Heart left ventricle (tissue), 16 donors: ENCODE measurements around the gene SOST. TPM values are rescaled to one million over a fixed set of nuclear protein-coding genes. Genes with fewer than 3 reads are reported as not detected.

Experiments
- ATAC-seq, 4 donors: fragments of 200-7000 bp; cut with Tn5 transposase; one replicate each; pipeline ENCODE4 v1.9.1; 2020 to 2022; ENCODE audit warnings: moderate library complexity in 4 of 4, mild to moderate bottlenecking in 3 of 4, moderate number of reproducible peaks in 1 of 4
- DNase-seq, 5 donors: peaks; one replicate each; pipeline ENCODE4 v3.0.0-alpha.2; 2020
- H3K27ac ChIP-seq, 12 donors: fragments of 200-600 bp; sonication (generic) in 4 of 12; one replicate each; pipeline versions ENCODE4 v1.5.0 to v1.8.0; 2016 to 2022; ENCODE audit warnings: mild to moderate bottlenecking in 2 of 12
- H3K27me3 ChIP-seq, 9 donors: fragments of 200-600 bp; sonication (generic) in 2 of 9; one replicate each; pipeline versions ENCODE4 v1.5.1 to v1.8.0; 2016 to 2022; ENCODE audit warnings: mild to moderate bottlenecking in 3 of 9
- H3K36me3 ChIP-seq, 9 donors: fragments of 200-600 bp; sonication (generic) in 2 of 9; one replicate each; pipeline versions ENCODE4 v1.5.0 to v1.8.0; 2018 to 2022; ENCODE audit warnings: mild to moderate bottlenecking in 2 of 9
- H3K4me1 ChIP-seq, 12 donors: fragments of 200-600 bp; sonication (generic) in 4 of 12; one replicate each; pipeline versions ENCODE4 v1.5.0 to v1.8.0; 2016 to 2022; ENCODE audit warnings: mild to moderate bottlenecking in 3 of 12
- H3K4me3 ChIP-seq, 12 donors: fragments of 200-600 bp; sonication (generic) in 4 of 12; one replicate each; pipeline versions ENCODE4 v1.5.0 to v1.8.0; 2017 to 2022; ENCODE audit warnings: mild to moderate bottlenecking in 9 of 12, moderate library complexity in 4 of 12
- H3K9me3 ChIP-seq, 12 donors: fragments of 200-600 bp; sonication (generic) in 4 of 12; one replicate each; pipeline versions ENCODE4 v1.5.0 to v1.8.0; 2016 to 2022; ENCODE audit warnings: mild to moderate bottlenecking in 1 of 12
- POLR2A ChIP-seq, 2 donors: fragments of 450-650 bp; IDR thresholded peaks; one replicate each; pipeline ENCODE4 v1.6.1; 2017; ENCODE audit warnings: antibody characterized with exemption in 2 of 2, mild to moderate bottlenecking in 2 of 2, moderate library complexity in 2 of 2
- WGBS, 4 donors: extraction: QIAGEN DNeasy Blood & Tissue Kit in 2 of 4; methylation state at CpG; one replicate each; pipeline versions ENCODE4 v1.1.5 to v1.1.7; 2013 to 2018; 5-methylcytosine and 5-hydroxymethylcytosine counted together
- intact Hi-C, 10 donors: fragments of 100-400 bp; cut with DNase I; formaldehyde crosslinking; loops; one replicate each; pipeline versions ENCODE4 v1.11.1 to v1.14.2; 2022
- polyA plus RNA-seq, 2 donors: library from polyadenylated mRNA; stranded (reverse); fragments of 200-250 nt; gene quantifications; one replicate each; pipeline ENCODE4 v1.2.3, GENCODE V29; 2013
- total RNA-seq, 9 donors: library from RNA; depleted of rRNA in 2 of 9; stranded (reverse); fragments of >200 nt in 2 of 9; fragmentation: NEBNext Ultra II Directional in 3 of 9; extraction: Animal tissue kit (Norgen Biotek cat#: 25700) in 3 of 9; gene quantifications; one replicate each; pipeline versions ENCODE4 v1.1.0 to v1.2.4, GENCODE V29; 2016 to 2023
- TF ChIP-seq, protein P1 (sequence below), 12 donors: fragments of 200-600 bp; sonication (generic) in 4 of 12; IDR thresholded peaks; one replicate each; pipeline versions ENCODE4 v1.5.0 to v1.8.0; 2018 to 2022; ENCODE audit warnings: antibody characterized with exemption in 12 of 12, mild to moderate bottlenecking in 5 of 12
- donor health status: ischemic (EF 13 %, LVEDD 7.1; RV severe dilation, severe dysfunction).
- donor health status: healthy with polysubstance abuse.
- donor health status: DM: no; HTN: yes; CAD: no.
- donor health status: DM: no; HTN: no; CAD: no.
- donor health status: ischemic (EF 25% LVEDD 6.9; RV normal size, moderate dysfunction).
- donor health status: ischemic (EF 25% LVEDD 5.7; RV mildly dilated, moderate dysfunction).
- donor health status: healthy.
- donor health status: DM: yes; HTN: yes; CAD: no.
- donor health status: ischemic (EF 35%, LVEDD 5.7; RV mildly dilated, moderate dysfunction).
- donor health status: nonischemic (EF 11% LVEDD 7.7; RV severe dilation, severe dysfunction).
- donor health status: DM: yes; HTN: yes; CAD: no.
- donor health status: PGD.
- donor health status: ischemic (EF 29% LVEDD 5.4; RV normal size, mild dysfunction).
- donor health status: nonischemic (EF 23%, LVEDD 6.1; RV moderate dilation, normal function).

Gene SOST
- total and polyA plus RNA-seq, 11 donors: not detected

- peak overlapping the region in 3 of 12 donors; percentile 22 to 100 (median 99) for H3K27ac ChIP-seq
- DNase-seq (no peak), ATAC-seq (no peak)
- no peak overlapping the region for H3K4me3 ChIP-seq
- H3K27me3 ChIP-seq: no peaks in the 10 kb centered on the region
- intact Hi-C loops: loop anchor here in 4 of 10 donors (5.0 kb wide), 2 partner anchors 58 to 73 kb away; partner anchors contain the start of genes MPP3 (in 3 of the 4) and CD300LG (in 2 of the 4)
- WGBS, 4 donors: 83 to 88% (median 86%) methylated on average over 16 of the region's 16 CpGs
- H3K4me1 ChIP-seq: peaks cover 8 to 83% (median 39%) of the 10 kb centered on the region in 12 donors
- peaks cover 0 to 80% (median 64%) of the 10 kb centered on the region in 9 donors for H3K36me3 ChIP-seq
- TF ChIP-seq, protein P1, sequence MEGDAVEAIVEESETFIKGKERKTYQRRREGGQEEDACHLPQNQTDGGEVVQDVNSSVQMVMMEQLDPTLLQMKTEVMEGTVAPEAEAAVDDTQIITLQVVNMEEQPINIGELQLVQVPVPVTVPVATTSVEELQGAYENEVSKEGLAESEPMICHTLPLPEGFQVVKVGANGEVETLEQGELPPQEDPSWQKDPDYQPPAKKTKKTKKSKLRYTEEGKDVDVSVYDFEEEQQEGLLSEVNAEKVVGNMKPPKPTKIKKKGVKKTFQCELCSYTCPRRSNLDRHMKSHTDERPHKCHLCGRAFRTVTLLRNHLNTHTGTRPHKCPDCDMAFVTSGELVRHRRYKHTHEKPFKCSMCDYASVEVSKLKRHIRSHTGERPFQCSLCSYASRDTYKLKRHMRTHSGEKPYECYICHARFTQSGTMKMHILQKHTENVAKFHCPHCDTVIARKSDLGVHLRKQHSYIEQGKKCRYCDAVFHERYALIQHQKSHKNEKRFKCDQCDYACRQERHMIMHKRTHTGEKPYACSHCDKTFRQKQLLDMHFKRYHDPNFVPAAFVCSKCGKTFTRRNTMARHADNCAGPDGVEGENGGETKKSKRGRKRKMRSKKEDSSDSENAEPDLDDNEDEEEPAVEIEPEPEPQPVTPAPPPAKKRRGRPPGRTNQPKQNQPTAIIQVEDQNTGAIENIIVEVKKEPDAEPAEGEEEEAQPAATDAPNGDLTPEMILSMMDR (IDR thresholded peaks at IDR 0.05): no peak
- TF ChIP-seq POLR2A (IDR thresholded peaks at IDR 0.05): no peak
- no peaks in the 10 kb centered on the region for H3K9me3 ChIP-seq
Observed at GRCh38 chr17:43774304-43775250, 16.0 kb upstream of the SOST start.

- H3K27ac ChIP-seq: peak overlapping the region in 7 of 12 donors; percentile 18 to 99 (median 31)
- peaks cover 9 to 92% (median 50%) of the 10 kb centered on the region in 12 donors for H3K4me1 ChIP-seq
- H3K4me3 ChIP-seq: no peak overlapping the region
- intact Hi-C loops: no loop called here
- TF ChIP-seq POLR2A (IDR thresholded peaks at IDR 0.05): no peak
- TF ChIP-seq, protein P1 (IDR thresholded peaks at IDR 0.05): no peak
- WGBS, 4 donors: 64 to 77% (median 70%) methylated on average over 10 of the region's 10 CpGs
- peak in 2 of 5 donors; percentile 39 to 46 for DNase-seq
- H3K9me3 ChIP-seq: no peaks in the 10 kb centered on the region
- peak in 1 of 4 donors; percentile 1 for ATAC-seq
- peaks cover 0 to 95% (median 77%) of the 10 kb centered on the region in 9 donors for H3K36me3 ChIP-seq
- no peaks in the 10 kb centered on the region for H3K27me3 ChIP-seq
Observed at GRCh38 chr17:43772877-43773648, 14.5 kb upstream of the SOST start.

GRCh38 chr17:43771463-43771862 lies 12.9 kb upstream of the SOST start:
- 93 to 95% (median 93%) methylated on average over 9 of the region's 9 CpGs for WGBS, 4 donors
- Histone ChIP-seq H3K9me3 (no peaks in the 10 kb centered on the region), H3K36me3 (peaks cover 0 to 95% (median 82%) of the 10 kb centered on the region in 9 donors), H3K4me1 (peaks cover 0 to 92% (median 46%) of the 10 kb centered on the region in 12 donors), H3K4me3 (no peak overlapping the region), H3K27ac (peak overlapping the region in 1 of 12 donors; percentile 99), H3K27me3 (no peaks in the 10 kb centered on the region)
- TF ChIP-seq POLR2A (IDR thresholded peaks at IDR 0.05): no peak
- TF ChIP-seq, protein P1 (IDR thresholded peaks at IDR 0.05): no peak
- intact Hi-C loops: no loop called here
- no peak for DNase-seq
- ATAC-seq: no peak
